ENCODE measurements around the gene MBTD1. TPM values are rescaled to one million over a fixed set of nuclear protein-coding genes. Genes with fewer than 3 reads are reported as not detected.
"Not testable (repeated sequence)": the region's sequence is repeated elsewhere in the genome, so short reads cannot be mapped to it uniquely, and the experiment has no call there.

MBTD1 gene
- total RNA-seq, 1 donor from 2014 or later: 11.6 TPM

DNA sequence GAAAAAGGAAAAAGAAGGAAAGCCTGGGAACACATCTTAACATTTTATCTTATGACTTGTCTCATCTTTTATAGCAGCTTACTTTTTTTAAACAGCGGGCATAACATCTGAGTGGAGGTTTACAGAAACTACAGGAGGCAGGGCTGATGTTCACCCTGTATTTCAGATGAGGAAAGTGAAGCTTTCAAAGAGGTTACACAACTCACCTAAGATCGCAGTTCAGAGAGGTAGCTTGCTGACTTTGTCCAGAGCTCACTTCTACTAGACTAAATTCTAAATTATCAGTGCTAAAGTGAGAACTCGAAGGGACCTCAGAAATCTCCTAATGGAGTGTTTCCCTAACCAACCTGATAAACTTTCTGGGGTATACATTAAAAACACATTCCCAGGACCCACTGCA, 3.7 kb downstream of the MBTD1 start:
- DNase-seq (ENCODE audit: low read depth): no peak

DNA sequence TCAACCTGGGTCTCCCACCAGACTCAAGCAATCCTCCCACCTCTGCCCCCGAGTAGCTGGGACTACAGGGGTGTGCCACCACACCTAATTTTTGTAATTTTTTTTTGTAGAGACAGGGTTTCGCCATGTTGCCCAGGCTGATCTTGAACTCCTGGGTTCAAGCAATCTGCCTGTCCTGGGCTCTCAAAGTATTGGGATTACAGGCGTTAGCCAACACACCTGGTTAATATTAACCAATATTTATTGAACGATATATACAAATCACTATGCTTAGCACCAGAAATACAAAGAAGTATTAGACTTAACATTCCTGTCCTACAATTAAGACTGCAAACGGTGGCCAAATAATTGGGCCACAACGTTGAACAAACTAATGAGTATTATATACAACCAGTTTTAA, 4.2 kb downstream of the MBTD1 start:
- no peak for DNase-seq (ENCODE audit: low read depth)

DNA sequence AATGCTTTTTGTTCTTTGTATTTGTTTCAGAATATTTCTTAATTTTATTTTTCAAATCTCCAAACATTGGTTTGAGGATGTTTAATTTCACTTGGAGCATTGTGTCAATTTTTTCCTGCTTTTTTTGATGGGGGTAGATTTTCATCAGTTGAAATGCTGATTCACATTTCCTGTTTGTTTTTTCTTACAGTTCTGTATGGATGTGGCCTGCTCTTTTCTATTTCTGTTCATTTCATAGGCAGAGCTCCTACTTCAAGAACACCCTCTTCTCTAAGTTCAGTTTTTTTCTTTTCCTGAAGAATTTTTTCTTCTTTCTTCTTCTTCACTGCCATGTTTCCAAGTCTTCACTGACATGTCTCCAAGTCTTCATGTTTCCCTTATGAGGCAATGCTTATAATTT, 8.8 kb downstream of the MBTD1 start:
- DNase-seq (ENCODE audit: low read depth): no peak

DNA sequence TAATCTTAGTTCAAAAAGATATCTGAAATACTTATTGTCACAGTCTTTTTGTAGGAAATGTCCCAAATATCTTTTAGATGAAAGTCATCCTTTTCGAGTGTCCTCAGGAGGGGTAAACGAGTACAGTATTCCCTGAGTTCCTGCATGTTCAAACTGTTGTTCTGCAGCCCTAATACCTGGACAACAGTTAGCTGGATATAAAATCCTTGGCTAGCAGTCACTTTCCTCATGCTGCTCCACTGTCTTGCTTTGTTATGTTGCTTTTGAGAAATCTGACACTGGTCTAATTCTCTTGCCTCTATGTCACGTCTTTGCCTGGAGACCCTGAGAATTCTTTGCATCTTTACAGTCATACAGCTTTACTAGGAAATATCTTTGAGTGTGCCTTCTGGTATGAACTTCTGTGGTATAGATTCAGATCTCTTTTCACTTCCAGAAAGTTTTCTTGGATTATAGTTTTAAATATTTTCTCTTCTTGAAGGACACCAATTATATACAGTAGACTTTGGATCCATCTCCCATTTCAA, 9.5 kb downstream of the MBTD1 start:
- no peak for DNase-seq (ENCODE audit: low read depth)

DNA sequence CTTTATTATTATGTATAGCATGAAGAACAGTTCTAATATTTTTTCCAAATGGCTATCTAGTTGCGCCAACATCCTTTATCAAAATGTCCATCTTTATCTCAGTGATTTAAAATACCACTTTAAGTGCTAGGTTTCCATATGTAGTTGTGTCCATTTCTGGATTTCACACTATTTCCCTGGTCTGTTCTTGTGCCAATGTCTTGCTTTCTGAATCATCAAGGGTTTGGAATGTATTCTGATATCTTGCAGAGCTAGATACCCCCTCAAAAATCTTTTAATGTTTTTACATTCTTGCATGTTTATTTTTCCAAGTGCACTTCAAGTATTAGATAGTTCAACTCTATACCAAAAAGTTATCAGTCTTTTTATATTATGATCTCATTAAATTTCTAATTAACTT, 14.3 kb downstream of the MBTD1 start:
- no peak for DNase-seq (ENCODE audit: low read depth)

DNA sequence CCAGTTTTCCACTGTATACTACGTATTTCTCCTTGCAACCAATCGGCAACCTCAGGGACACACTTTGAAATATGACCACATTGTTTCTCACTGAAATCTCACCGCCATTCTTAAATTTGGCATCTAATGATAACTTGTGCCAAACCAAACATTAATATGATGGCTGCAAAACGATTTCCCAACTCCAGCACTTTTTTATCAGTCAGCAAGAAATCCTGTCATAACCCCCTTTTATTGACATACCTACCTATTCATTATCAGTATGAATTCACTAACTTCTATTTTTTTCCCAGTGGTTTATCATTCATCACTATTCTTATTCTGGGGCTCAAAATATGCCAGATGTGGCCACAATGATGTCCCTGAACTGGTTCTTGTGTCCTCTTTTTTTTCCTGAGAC, 15.8 kb downstream of the MBTD1 start:
- DNase-seq (ENCODE audit: low read depth): no peak

DNA sequence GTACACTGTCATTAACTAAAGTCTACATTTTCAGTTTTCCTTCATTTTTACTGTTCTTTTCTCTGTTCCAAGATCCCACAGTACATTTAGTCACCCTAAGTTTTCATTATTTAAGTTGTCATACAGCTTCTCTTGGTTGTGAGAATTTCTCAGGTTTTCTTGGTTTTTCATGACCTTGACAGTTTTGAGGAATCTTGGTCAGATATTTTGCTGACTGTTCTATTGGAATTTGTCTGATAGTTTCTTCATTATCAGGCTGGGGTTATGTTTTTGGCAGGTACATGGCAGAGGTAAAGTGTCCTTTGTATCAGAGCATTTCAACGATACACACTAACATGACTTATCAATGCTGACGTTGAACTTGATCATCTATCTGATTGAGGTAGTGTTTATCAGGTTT, 19.6 kb downstream of the MBTD1 start:
- DNase-seq (ENCODE audit: low read depth): no peak

DNA sequence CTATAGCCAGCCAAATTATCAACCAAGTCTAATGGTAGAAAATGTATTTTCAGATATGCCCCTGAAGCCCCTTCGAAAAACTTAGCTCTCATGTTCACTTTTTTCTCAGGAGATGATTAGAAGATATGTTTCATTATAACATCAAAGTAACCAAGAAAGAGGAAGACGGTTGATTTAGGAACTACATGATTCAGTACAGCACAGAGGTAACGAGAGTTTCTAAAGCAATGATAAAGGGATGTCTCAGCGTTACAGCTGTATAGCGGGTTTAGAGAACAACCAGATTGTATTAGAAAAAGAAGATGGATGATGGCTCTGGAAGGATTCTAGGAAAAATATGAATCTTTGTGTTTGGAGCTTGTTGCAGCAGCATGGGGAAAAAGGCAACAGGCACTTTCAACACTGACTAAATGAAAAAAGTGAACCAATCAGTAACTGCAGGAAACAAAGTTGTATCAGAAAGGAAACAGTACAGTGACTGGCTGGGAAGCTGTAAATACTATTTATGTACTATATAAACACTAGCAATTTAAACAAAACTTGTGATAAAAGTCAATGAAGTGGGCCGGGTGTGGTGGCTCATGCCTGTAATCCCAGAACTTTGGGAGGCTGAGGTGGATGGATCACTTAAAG, 21.5 kb downstream of the MBTD1 start:
- DNase-seq (ENCODE audit: low read depth): no peak

DNA sequence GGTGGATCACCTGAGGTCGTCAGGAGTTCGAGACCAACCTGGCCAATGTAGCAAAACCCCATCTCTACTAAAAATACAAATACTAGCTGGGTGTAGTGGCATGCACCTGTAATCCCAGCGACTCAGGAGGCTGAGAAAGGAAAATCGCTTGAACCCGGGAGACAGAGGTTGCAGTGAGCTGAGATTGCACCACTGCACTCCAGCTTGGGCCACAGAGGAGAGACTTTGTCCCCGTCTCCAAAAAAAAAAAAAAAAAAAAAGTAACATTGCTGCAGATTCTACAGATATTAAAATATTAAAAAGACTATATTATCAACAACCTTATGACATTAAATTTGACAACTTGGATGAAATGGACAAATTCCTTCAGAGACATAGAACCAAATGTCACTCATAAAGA, 25.7 kb downstream of the MBTD1 start:
- no peak for DNase-seq (ENCODE audit: low read depth)

DNA sequence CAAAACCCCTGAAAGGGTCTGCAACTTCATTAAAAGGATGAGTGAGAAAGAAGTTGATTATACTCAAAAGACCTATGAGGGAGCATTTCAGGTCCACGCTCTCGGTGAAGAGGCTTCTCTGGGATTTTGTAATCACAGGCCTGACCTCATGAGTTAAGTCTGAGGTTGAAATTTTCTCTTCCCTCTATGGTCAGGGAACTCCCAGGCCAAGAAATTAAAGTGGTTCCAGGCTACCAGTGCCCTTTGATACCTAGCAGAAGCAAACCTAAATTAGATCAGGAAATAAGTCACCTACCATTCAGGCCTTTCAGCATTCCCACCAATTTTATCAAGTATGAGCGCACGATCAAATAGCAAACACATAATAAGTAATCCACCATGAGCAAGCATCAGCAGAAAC, 27.9 kb downstream of the MBTD1 start:
- no peak for DNase-seq (ENCODE audit: low read depth)

DNA sequence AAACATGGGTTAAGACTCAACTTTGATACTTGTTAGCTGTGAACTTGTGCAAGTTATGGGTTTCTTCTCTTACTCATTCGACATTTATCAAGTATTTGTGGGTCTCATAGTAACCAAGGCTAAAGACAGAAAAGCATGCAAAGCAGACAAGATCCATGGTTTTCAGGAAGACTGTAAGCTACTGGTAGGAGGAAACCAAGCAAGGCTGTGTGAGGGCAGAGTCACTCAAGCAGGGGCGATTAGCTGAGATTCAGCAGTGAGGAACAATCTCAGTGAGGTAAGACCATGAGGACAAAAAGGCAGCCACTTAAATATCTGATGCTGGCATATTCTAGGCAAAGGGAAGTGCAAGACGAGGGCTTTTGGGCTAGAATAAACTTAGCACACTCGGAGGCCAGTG, 29.5 kb downstream of the MBTD1 start:
- DNase-seq (ENCODE audit: low read depth): no peak

DNA sequence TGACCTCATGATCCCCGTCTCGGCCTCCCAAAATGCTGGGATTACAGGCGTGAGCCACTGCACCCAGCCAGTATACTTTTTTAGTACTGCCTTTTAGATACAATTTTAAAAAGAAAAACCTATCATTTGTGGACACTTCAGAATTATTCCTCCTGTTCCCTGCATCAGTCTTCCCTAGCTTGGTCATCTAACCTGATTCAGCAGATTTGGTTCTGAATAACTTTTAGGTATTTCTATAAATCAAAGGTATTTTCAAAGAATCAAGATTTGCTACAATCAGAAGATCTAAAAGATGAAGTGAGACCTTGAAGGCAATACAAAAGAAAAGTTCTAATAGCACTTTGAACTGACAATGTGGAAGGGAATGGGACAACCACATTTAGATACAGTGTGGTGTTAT, 30.0 kb downstream of the MBTD1 start:
- no peak for DNase-seq (ENCODE audit: low read depth)

DNA sequence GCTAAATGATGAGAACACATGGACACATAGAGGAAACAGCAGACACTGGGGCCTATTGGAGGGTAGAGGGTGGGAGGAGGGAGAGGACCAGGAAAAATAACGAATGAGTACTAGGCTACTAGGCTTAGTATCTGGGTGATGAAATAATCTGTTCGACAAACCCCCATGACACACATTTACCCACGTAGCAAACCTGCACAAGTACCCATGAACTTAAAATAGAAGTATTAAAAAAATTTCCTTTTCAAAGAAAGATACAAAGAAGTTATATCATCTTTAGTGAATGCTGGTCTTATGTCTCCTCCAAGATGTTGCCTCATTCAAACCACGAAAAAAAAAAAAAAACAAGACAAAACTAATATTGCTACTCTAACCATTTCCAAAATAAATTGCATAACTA, 31.7 kb downstream of the MBTD1 start:
- peak; percentile 30 for DNase-seq (ENCODE audit: low read depth)

DNA sequence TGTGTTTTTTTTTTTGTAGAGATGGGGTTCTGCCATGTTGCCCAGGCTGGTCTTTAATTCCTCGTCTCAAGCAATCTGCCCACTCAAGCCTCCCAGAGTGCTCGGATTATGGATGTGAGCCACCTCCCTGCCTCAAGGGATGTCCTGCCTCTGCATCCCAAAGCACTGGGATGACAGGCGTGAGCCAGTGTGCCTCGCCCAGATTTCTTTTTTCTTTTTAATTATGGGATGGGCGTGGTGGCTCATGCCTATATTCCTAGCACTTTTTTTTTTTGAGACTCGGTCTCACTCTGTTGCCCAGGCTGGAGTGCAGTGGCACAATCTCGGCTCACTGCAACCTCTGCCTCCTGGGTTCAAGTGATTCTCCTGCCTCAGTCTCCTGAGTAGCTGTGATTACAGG, 34.3 kb downstream of the MBTD1 start:
- DNase-seq (ENCODE audit: low read depth): not testable (repeated sequence)

DNA sequence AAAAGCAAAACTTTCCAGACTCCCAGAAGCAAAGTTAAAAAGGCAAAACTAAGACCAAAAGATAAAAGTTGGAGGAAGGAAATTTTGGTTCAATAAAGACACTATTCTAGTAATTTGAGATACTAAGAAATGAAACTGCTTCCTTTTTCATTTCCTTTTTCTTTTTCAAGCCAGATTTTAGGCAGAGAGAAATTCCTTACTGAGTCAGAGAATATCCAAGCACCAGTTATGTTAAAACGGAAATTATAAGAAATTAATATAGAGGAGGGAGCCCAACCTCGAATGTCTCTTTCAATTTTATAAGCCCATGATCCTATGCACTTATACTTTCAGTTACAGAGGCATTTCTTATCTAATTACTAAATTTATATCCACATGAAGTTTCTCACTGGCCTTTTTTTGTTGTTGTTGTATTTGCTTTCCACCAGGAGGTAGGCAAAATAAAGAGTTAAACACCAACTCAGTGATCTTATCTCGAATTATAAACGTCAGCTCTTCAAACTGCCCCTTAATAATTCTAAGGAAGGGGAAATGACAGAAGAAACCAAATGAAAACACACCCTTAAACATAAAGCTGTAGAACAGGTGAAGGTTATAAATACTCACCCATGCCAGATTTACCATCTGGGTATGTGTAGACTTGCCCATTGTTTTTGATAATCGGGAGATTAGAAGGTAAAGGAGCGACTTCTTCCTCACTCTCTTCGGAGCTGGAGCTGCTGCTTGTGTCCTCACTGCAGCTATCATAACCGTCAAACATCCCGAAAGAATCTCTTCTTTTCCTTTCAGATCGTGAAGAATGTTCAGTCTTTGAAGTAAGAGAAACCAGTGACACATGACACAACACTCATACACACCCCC, 35.2 kb downstream of the MBTD1 start:
- peak; percentile 3 for DNase-seq (ENCODE audit: low read depth)

DNA sequence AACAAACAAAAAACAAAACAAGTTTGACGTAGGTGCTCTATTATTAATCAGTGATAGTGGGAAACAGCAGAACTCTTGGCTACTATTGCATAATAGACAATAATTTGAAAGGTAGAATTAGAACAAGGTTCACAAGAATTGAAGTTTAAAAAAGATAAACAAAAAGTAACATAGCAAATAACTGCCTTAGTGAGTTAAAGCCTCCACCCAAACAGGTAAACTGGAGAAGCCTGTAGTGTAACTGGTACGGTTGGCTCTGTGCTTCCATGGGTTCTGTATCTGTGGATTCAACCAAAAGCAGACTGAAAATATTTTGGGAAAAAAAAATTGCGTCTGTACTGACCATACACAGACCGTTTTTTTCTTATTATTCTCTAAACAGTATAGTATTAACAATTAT, 38.5 kb downstream of the MBTD1 start:
- no peak for DNase-seq (ENCODE audit: low read depth)

DNA sequence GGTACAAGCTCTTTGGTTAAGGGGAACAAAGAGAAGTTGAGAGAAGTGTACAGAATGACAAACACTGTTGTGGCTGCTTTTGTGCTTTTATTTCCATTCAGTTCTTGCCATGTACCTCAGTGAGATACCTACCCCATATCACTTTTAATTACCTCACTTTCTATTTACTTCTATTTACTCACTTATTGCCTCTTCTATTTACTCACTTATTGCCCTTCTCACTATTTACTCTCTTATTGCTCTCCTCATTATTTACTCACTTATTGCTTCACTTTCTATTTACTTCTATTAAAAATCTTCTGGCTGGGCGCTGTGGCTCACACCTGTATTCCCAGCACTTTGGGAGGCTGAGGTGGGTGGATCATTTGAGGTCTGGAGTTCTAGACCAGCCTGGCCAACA, 41.9 kb downstream of the MBTD1 start:
- DNase-seq (ENCODE audit: low read depth): no peak

DNA sequence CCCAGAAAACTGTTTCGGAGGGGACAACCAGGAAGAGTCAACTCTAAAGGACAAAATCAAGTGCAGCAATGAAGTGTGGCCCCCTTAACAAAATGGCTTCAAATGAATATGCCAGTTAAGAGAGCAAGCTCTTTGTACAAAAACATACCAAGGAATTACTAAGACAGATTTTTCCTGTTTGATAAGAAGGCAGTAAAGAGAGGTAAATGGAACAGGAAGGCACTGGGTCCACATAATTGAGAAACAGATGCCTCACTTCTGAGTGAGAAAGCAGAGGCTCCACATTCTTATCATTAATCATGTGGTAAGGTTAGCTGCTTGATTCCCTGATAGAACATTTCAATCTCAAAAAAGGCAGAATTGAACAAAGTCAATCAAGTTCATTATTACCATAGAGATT, 44.9 kb downstream of the MBTD1 start:
- no peak for DNase-seq (ENCODE audit: low read depth)

DNA sequence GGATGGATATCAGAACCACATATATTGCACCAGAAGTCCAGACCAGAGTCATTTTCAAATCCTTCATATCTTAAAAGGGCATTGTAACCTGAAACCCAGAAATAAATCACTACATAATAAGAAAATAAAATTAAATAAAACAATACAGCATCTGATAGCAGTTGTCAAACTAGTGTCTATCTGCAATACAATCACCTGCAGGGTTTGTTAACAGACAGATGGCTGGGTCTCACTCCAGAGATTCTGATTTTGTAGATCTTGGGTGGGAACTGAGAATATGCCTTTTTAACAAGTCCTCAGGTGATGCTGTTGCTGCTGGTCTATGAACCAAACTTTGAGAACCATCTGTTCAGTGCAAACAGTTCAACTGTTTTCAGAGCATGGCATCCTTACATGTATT, 56.0 kb downstream of the MBTD1 start:
- no peak for DNase-seq (ENCODE audit: low read depth)

DNA sequence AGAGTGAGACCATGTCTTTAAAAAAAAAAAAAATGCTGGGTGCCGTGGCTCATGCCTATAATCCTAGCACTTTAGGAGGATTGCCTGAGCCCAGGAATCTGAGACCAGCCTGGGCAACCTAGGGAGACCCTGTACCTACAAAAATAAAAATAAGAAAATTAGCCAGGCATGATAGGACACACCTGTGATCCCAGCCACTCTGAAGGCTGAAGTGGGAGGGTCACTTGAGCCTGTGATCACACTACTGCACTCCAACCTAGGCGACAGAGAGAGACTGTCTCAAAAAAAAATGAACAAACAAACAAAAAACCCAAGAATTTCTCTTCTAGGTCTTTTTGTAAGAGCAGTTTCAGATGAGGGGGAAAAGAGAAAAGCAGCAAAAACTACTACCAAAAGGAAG, 59.0 kb downstream of the MBTD1 start:
- DNase-seq (ENCODE audit: low read depth): no peak

DNA sequence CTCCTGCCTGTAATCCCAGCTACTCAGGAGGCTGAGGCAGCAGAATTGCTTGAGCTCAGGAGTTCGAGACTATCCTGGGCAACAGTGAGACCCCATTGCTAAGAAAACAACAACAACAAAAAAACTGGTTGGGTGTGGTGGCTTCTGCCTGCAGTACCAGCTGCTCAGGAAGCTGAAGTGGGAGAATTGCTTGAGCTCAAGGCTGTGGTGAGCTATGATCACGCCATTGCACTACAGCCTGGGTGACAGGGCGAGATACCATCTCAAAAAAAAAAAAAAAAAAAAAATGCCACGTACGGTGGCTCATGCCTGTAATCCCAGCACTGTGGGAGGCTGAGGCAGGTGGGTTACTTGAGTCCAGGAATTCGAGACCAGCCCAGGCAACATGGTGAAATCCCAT, 59.6 kb downstream of the MBTD1 start:
- no peak for DNase-seq (ENCODE audit: low read depth)

DNA sequence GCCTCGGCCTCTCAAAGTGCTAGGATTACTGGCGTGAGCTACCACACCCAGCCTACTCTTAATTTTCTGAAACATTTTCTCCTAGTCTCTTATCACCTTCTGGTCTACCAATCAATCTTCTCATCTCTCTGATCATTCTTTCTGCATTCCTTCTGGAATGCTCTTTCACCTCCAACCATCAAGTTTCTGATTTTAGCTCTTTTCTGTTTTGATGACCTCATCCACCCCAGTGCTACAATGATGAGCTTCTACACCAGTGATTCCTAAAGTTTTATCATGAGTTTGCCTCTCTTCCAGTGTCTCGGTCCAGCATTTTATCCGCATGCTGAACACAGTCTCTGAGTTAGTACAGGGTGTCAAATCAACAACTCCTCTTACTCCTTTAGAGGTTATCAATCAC, 62.1 kb downstream of the MBTD1 start:
- DNase-seq (ENCODE audit: low read depth): no peak

DNA sequence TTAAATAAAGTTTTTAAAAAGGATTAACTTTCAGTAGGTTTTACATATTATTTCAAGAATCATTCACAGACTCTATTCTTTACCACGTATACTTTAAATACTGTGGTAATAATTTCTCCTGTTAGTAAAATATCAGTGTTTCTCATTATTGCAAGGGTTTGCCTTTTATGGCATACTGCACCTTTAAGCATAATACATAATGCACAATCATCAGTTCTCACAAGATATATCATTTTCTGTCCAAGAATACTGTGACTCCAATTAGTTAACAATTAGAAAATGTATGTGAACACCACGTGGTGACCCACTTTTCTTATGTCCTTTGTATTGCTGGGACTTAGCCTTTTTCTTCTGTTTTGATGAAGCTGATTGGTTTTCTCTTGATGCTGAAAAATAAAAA, 68.0 kb downstream of the MBTD1 start:
- no peak for DNase-seq (ENCODE audit: low read depth)

Data from myocyte (in vitro differentiated cells).